Sigmoid colon (tissue), 4 donors: ENCODE data around the gene SIPA1L3.

ENCODE experiments used
- EP300 ChIP-seq, 4 donors: sonication (generic); formaldehyde crosslinking; IDR thresholded peaks; one replicate each; pipeline ENCODE4 v1.6.1; 2017; ENCODE audit warnings: antibody characterized with exemption in 4 of 4
- POLR2A ChIP-seq, 2 donors: fragments of 450-650 bp; IDR thresholded peaks; one replicate each; pipeline ENCODE4 v1.6.1; 2016; ENCODE audit warnings: antibody characterized with exemption in 2 of 2, mild to moderate bottlenecking in 2 of 2, moderate library complexity in 2 of 2
- POLR2AphosphoS5 ChIP-seq, 4 donors: sonication (generic); formaldehyde crosslinking; IDR thresholded peaks; one replicate each; pipeline ENCODE4 v1.6.1; 2017; ENCODE audit warnings: antibody characterized with exemption in 4 of 4
- TF ChIP-seq, protein P1 (sequence below), 4 experiments: fragments of 450-650 bp in 3 of 4; fragments of 200-600 bp in 1 of 4; IDR thresholded peaks; one replicate each; pipeline ENCODE4 v1.5.1; 2016 to 2019; ENCODE audit warnings: antibody characterized with exemption in 4 of 4, mild to moderate bottlenecking in 3 of 4, moderate library complexity in 2 of 4

DNA sequence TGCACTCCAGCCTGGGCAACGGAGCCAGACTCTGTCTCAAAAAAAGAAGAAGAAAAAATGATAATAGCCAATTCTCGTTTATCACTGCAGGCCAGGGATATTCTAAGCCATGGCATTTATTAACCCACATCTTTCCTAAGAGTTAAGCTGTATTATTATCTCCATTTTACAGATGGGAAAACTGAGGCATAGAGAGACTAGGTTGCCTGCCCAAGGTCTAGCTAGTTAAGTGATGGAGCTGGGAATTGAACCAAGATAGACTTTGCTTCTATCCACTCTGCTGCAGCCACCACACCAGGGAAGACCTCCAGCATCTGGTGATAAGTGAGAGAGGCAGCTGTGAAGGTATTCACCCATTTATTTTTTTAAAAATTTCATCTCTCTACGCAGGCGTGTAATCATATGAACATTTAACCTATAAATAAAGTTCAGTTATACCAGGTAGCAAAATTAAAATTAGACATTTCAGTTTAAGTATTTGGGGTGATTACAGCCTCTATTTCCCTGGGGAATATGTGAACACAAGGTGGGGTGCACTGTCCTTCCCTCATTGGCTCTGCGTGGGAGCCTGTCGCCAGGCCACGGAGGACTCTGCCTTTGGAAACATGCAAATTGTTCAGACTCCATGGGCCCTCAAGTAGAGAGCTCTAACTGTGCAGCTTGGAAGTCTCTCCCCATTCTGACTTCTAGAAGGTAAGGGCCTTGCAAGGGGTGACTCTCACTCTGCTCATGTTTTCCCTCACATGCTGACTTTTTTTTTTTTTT lies 157.8 kb downstream of the SIPA1L3 start:
- TF ChIP-seq, protein P1, sequence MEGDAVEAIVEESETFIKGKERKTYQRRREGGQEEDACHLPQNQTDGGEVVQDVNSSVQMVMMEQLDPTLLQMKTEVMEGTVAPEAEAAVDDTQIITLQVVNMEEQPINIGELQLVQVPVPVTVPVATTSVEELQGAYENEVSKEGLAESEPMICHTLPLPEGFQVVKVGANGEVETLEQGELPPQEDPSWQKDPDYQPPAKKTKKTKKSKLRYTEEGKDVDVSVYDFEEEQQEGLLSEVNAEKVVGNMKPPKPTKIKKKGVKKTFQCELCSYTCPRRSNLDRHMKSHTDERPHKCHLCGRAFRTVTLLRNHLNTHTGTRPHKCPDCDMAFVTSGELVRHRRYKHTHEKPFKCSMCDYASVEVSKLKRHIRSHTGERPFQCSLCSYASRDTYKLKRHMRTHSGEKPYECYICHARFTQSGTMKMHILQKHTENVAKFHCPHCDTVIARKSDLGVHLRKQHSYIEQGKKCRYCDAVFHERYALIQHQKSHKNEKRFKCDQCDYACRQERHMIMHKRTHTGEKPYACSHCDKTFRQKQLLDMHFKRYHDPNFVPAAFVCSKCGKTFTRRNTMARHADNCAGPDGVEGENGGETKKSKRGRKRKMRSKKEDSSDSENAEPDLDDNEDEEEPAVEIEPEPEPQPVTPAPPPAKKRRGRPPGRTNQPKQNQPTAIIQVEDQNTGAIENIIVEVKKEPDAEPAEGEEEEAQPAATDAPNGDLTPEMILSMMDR (IDR thresholded peaks at IDR 0.05): no peak
- TF ChIP-seq POLR2AphosphoS5 (IDR thresholded peaks at IDR 0.05): no peak
- TF ChIP-seq EP300 (IDR thresholded peaks at IDR 0.05): no peak
- no peak for TF ChIP-seq POLR2A (IDR thresholded peaks at IDR 0.05)
